GM19035 (cell line): Measurements from ENCODE around the gene RASGRP3.

Experiments used
- ATAC-seq: cut with Tn5 transposase; IDR thresholded peaks from one replicate; pipeline ENCODE4 v1.9.1; 2021; ENCODE audit not compliant: unreplicated experiment

RASGRP3 gene

DNA sequence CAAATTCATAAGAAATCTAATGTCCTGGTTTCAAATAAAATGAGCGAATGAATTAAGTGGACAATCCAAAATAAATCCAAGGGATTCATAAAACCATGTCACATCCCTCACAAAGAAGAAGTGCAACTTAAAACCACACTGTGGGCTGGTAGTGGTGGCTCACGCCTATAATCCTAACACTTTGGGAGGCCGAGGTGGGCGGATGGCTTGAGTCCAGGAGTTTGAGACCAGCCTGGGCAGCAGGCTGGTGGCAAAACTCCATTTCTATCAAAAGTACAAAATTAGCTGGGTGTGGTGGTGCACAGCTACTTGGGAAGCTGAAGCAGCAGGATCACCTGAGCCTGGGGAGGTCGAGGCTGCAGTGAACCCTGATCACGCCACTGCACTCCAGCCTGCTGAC lies 97.2 kb downstream of the RASGRP3 start:
- no peak for ATAC-seq

DNA sequence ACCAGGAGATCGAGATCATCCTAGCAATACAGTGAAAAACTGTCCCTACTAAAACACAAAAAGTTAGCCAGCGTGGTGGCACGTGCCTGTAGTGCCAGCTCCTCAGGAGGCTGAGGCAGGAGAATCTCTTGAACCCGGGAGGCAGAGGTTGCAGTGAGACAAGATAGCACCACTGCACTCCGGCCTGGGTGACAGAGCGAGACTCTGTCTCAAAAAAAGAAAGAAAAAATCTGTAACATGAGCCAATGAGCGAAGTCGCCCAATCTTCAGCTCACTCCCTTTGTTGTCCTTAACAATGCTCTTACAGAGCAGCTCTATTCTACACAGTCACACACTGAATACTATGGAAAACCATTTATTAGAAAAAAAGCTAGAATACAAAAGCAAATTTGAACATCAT lies 100.6 kb downstream of the RASGRP3 start:
- ATAC-seq = no peak

DNA sequence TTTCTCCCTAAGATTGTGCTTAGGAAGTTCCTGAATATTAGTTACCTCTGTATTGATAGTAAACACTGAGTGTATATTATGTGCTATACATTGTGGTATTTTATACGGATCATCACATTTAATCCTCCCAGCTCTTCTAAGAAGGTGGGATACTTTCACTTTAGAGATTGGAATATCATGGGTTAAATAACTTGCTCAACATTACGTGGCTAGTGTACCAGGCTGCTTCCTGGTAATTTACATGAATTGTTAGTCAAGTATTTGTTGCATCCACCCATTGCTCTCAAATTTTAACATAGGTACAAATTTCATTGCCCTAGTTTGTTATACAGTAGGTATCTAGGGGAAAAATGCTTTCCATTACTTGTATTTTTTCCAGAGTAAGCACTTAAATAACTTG lies 101.2 kb downstream of the RASGRP3 start:
- ATAC-seq = no peak

DNA sequence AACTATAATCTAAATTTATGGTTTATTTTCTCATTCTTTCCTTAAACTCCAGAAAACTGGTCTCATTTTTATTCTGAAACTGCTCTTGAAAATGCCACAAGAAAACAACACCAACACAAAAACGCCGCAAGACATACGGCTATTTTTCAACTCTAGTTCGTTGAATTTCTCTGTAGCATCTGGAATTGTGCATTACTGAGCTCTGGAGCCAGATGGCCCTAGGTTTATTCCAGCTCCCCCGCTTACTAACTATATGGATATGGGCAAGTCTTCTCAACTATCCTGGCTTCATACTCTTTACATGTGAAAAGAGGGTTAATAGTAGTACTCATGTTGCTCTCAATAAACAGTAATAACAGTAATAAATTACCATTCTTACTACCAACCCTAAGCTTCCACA lies 102.8 kb downstream of the RASGRP3 start:
- no peak for ATAC-seq

DNA sequence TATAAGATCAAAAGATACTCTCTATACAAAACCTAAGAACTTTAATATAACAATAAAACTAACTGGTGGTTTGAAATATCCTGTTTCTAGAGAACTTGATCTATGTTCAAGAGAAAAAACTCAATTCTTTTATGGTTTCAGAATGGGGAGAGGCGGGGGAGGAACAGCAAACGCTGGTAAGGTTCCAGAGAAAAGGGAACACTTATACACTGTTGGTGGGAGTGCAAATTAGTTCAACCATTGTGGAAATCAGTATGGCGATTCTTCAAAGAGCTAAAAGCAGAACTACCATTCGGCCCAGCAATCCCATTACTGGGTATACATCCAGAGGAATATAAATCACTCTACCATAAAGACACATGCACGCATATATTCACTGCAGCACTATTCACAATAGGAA lies 105.4 kb downstream of the RASGRP3 start:
- no peak for ATAC-seq

DNA sequence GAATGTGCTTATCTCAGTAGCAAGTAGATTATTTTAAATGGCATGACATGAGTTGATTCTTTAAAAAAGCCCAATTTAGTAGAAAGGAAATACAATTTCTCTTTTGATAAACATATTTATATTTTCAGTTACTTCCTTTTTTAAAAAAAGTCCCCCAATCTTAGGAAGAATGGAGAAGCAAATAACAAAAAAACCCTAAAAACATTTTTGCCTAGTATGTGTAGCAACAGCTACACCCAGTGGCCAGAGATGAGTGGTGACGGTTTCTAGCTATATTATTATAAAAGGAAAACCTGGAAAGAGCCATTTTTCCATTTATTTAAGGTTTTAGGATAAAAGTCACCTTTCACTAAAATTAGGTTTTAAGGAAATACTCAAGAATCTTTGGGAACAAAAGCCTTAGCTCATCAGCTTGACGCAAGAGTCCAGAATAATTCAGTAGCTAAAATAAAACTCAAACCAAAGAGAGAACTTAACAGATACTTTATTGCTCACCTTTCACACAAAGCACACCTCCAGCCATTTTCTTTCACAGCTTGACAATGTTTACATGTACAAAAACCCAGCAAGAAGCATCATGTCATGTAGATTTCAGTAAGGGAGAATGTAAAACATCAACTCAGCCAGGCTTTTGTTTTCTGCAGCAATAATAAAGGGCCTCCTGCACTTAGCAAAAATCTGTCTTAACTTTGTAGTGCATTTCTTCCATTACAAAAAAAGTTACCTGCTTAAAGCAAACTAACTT lies 106.9 kb downstream of the RASGRP3 start:
- peak; percentile 59 for ATAC-seq

DNA sequence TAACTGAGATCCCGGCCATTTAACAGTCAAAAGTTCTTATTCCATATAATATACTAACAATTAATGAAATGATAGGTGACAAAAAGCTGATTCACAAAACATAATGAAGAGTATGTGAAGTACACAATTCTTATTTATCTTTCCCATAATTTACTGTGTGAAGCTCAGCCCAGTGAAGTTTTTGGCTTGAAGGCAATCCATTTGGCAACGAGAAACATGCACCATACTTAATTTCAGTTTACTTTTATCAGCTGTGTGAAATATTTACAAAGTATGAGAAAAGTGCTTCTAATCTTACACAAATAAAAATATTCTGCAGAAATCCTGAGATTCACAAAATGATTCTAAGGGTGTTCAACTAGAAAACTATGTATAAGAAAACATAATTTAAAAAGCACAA lies 110.3 kb downstream of the RASGRP3 start:
- no peak for ATAC-seq

DNA sequence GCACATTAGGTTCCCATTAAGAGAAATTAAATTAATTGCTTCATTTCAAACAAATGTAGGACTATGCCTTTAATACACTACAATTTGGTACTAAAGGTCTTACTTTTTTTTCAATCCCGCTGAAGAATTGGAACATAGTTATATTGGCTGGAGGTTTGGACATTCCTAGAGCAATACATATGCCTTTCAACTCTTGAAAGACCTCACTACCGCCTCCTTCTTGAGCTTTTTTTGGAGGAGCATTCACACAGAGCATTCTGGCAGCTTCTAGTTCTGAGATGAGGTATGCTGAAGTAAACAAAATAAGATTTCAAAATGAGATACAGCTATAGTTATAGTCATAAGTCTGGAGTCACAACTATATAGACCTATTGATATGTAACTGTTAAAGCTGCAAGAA lies 111.8 kb downstream of the RASGRP3 start:
- ATAC-seq = no peak

DNA sequence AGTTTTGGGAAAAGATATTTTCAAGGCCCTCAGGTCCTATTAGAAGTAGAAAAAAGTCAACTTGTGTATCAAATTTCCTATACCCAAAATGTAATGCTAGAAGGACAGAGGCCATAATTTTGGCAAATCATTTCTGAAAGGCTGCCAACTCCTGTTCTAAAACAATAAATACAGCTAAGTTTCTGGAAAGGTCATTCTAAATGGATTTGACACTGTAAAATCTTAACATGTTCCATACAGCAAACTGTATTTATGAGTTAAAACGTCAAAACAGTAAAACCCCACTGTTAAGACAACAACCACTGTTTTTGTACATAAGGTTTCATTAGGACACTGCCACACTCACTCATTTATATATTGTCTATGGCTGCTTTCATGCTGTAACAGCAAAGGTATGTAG lies 113.0 kb downstream of the RASGRP3 start:
- ATAC-seq = no peak

DNA sequence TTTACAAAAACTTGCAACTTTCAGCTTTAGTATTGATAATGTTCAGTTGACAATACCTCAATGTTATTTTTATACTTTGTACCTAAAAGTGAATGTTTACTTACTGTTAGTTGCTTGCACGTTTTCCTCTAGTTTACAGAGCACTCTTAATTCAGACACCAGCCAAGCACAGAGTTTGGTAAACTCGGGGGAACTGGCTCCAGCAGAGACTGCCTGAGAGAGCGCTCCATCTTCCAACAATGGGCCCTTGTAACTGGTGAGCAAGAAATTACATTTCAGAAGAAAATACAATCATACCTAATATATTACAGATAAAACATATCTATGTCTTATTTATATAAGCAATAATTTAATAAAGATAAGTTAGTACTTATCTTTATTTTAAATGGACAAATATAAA lies 118.9 kb downstream of the RASGRP3 start:
- ATAC-seq = no peak

DNA sequence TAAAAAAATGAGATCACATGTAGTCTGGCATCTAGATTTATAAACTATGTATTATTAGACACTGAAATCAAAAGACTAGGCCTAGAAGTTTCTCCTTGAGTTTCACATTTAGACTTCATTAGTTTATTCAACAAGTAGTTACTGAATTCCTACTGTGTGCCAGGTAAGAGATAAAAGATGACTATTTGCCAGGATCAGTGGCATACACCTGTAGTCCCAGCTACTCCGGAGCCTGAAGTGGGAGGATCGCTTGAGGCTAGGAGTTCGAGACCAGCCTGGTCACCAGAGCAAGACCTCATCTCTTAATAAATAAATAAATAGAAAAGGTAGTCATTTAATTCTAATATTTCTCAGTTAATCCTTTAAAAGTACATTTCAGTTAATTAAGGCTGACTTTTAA lies 120.6 kb downstream of the RASGRP3 start:
- ATAC-seq = no peak

DNA sequence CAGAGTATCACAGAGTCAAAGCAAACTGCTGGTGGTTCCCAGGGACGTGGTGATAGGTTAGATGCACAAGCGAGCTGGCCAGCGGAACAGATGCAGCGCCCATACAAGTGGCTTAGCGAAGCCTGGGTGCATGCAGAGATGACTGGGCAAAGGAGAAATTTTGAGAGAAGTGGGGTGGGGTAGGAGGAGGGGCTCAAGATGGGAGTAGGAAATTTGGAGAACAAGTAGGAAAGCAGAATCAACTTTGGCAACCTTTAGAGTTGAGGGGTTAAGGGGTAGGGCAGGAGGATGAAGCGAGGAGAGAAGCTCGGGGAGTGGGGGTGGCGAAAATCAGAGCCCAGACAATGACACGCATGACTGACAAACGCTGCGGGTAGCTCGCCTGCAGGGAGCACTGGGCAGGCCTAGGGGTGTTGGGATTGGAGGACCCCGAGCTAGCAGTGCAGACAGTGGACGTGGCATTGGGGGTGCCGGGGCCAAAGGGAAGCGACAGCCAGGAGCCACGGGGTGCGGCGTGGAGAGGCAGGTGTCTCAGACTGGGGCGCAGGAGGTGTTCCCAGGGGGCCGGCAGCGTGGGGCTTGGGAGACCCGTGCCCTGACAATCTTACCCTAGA lies 122.2 kb downstream of the RASGRP3 start:
- ATAC-seq = peak; percentile 53

DNA sequence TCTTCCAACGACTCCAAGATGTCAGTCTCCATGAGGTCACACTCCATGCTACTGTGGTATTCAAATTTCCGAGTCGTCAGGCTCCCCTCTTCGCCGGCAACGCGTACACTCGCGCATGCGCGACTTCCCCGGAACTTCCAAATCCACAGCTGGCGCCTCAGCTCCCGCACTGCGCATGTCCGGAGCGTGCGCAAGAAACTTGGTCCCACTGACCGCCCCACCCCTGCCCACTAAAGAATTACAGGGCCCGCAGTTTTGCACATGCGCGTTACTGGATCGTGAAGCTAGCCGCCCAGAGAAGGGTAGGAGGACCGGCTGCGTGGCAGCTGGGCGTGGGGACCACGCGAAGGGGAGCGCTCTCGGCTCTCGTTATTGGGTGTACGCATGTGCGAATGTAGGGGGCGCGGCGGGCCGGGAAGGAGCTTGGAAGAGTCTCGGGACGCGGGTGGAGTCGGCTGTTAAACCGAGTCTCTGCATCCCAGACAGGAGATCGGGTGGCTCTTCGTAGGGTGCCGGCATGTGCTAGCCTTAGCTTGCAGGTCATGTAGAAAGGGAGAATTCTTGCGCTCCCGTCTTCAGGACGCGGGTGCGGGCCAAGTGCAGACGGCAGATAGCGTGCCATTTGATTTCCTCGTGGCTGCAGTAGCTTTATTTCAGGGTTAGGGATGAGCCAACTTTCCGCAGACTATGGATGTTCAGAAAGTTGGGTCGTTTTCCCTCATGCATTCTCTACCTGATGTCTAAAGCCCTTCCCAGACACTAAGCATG lies 122.9 kb downstream of the RASGRP3 start, which contains the start of gene FAM98A:
FAM98A (minus strand) TSS at position 125 of the 768 bp plus-strand sequence; CDS start at position 47, 78 bp downstream.
- peak; percentile 92 for ATAC-seq

DNA sequence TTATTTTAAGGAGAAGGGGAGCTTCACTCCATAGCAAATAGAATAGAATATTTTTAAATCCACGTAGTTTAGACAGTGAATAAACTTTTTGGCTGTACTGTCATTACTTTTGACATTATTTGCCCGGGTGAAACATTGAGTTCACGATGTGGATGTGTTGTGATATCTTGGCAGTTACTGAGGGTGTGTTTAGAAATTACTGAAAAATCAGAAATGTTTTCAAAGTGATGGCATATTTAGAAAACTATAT lies 123.4 kb downstream of the RASGRP3 start:
- ATAC-seq = no peak

DNA sequence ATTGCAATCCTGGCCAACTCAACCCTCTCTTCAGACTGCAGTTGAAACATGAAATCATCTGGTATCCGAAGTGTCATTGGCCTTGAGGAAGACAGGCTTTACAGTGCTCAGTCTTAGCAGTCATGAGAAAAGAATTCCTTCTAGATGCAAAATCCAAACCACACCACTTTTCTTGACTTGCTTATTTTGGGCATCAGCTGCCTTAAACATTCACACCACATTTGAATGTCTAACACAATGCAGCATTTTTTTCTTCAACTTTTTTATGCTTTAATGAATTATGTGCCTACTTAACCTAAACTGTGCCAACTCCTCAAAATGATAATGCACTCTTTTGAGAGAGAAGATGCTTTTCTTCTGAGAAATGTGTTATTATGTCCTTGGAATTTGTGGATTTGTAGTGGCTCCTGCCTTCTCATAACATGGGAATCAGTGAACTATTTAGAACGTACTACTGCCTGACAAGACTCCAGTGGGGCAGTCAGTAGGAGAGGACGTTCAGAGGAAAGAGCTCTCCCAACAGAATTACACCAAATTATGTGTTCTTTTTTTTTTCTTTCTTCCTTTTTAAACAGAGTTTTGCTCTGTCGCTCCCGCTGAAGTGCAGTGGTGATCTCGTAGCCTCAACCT lies 125.9 kb downstream of the RASGRP3 start:
- no peak for ATAC-seq

DNA sequence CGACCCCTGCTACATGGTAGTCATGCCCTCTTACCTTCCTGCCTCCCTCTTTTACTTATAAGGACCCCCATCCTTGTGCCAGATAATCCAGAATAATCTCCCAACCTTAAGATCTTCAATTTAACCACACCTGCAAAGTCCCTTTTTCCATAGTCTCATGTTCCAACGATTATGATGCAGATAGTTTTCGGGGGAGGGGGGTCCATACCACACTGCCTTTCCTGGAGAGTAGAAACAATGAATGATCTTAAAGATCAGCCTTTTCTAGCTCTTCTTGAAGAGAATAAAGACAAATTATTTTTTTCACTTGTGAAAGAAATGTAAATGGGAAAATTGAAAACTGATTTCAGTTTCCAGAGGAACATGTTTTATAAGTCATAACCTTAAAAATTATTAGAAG lies 127.0 kb downstream of the RASGRP3 start:
- no peak for ATAC-seq

DNA sequence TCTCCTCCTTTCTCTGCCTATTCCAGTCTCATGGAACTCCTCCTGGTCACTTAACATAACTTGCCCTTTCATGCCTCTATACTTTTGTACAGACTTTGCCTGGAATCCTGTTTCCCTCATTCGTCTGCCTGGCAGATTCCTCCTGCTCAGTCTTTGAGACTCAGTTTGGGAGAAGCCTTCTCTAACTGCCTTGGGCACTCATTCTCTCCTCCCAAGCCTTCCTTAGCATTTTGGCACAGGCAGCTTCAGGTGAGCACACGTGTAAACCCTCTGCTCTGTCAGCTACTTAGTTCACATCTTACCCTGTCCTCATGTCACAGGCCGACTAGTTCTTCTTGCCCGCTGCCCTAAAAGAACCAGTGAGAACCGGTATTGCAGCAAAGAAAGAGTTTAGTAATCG lies 128.6 kb downstream of the RASGRP3 start:
- ATAC-seq = no peak

DNA sequence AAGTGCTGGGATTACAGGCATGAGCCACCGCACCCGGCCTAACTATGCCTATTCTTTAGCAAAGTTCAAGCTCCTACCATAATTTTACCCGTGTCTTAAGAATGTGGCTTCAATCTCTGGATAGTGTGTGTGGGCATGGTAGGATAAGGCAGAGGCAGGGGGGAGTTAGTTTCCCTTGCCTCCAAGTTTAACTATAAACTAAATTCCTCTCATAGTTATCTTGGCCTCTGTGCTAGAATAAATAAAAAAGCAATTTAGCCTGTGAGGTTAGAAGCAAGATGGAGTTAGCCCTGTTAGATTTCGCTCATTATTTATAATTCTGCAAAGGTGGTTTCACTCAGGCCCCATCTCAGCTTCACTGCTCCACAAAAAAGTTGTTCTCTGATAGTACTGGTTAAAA lies 129.7 kb downstream of the RASGRP3 start:
- no peak for ATAC-seq

DNA sequence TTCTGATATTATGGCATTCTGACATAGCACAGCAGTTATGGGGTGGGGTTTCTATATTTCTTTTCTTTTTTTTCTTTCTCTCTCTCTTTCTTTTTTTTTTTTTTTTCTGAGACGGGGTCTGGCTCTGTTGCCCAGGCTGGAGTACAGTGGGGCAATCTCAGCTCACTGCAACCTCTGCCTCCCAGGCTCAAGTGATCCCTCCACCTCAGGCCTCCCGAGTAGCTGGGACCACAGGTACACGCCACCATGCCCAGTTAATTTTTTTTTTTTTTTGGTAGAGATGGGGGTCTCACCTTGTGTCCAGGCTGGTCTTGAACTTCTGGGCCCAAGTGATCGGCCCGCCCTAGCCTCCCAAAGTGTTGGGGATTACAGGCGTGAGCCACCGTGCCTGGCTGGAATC lies 130.2 kb downstream of the RASGRP3 start:
- no peak for ATAC-seq

DNA sequence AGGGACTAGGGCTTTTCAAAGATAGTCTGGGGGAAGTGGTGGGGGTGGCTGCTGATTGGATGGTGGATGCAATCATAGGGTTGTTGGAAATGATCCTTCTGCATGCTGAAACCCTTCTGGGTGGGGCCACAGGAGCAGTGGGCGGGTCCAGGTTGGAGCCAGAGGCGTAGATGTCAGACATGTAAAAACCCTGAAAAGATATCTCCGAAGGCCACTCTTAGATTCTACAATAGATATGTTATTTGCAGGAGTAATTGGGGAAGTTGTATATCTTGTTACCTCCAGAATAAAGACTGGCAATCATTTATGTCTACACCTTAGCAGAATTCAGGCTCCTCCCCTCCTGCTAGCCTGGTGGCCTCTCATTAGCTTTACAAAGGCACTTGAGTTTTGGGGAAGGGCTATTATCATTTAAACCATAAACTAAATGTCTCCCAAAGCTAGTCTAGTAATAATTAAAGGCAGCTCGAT lies 130.8 kb downstream of the RASGRP3 start:
- no peak for ATAC-seq

DNA sequence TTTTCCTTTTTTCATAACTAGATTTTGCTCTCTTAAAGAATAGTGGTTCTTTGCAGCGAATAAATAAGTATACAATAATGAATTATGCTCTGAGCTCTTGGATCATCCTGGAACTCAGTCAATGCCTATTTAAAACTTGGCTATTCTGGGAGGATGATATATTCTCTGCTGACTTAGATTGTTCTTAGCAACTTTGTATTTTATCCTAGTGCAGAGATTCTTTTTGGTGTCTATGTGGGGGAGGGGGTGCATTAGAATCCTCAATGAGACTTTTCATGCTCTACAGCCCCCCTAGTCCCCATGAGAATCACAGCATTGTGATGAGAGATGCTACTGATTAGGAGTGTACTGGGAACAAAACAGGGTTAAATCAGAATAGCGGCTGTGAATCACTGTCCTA lies 131.5 kb downstream of the RASGRP3 start:
- ATAC-seq = no peak

DNA sequence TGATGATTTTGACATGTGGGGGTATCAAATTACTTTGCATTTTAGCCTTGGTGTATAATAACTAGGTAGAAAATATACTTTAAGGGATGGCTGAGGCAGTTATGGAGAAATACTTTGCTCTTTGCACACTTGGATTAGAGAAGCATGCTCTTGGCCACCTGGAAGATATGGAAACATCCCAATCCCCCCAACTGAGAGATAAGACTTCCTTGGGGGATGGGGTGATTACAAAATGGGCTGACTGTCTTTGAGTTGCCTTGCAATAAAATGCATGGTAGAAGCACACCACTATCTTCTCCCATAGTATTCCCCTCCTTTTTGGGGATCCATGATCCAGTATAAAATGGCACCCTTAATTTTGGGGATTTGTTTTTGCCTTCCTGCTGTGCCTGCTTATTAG lies 137.7 kb downstream of the RASGRP3 start:
- ATAC-seq = no peak
